GM23338 (cell line): ENCODE measurements around the gene RAET1G. TPM values are rescaled to one million over a fixed set of nuclear protein-coding genes. Genes with fewer than 3 reads are reported as not detected.

ENCODE experiments used
- ATAC-seq: fragments of 200-7000 bp; cut with Tn5 transposase; 3 replicates; pipeline ENCODE4 v1.9.1; 2020
- DNase-seq: peaks from one replicate; pipeline ENCODE4 v3.0.0-alpha.2; 2015; ENCODE audit warnings: low spot score
- H2AFZ ChIP-seq: fragments of 200-600 bp; sonication (generic); 2 replicates; pipeline ENCODE4 v1.8.0; 2016; ENCODE audit warnings: antibody characterized with exemption, mild to moderate bottlenecking, moderate library complexity
- H3F3A ChIP-seq: fragments of 200-600 bp; sonication (generic); replicated peaks from 2 replicates; pipeline ENCODE4 v1.8.0; 2017; ENCODE audit warnings: antibody characterized with exemption, mixed run types, low read depth
- H3K27ac ChIP-seq: fragments of 200-600 bp; sonication (generic); 2 replicates; pipeline ENCODE4 v1.6.1; 2016; ENCODE audit warnings: low read depth
- H3K27me3 ChIP-seq: fragments of 200-600 bp; sonication (generic); 2 replicates; pipeline ENCODE4 v1.8.0; 2016; ENCODE audit warnings: mild to moderate bottlenecking, mixed run types, moderate library complexity; ENCODE audit not compliant: insufficient read depth
- H3K36me3 ChIP-seq: fragments of 200-600 bp; sonication (generic); 2 replicates; pipeline ENCODE4 v1.8.0; 2016; ENCODE audit warnings: mild to moderate bottlenecking; ENCODE audit not compliant: insufficient read depth
- H3K4me1 ChIP-seq: fragments of 200-600 bp; sonication (generic); 2 replicates; pipeline ENCODE4 v1.8.0; 2016; ENCODE audit warnings: mild to moderate bottlenecking, moderate library complexity; ENCODE audit not compliant: insufficient read depth
- H3K4me2 ChIP-seq: fragments of 200-600 bp; sonication (generic); 2 replicates; pipeline ENCODE4 v1.7.1; 2017; ENCODE audit warnings: mixed run types
- H3K4me3 ChIP-seq: fragments of 200-600 bp; sonication (generic); 2 replicates; pipeline ENCODE4 v1.6.1; 2016; ENCODE audit warnings: mixed run types
- H3K79me2 ChIP-seq: fragments of 200-600 bp; sonication (generic); replicated peaks from 2 replicates; pipeline ENCODE4 v1.8.0; 2017; ENCODE audit warnings: mild to moderate bottlenecking; ENCODE audit not compliant: insufficient read depth
- H3K9me2 ChIP-seq: fragments of 200-600 bp; sonication (generic); 2 replicates; pipeline ENCODE4 v1.8.0; 2017; ENCODE audit not compliant: insufficient read depth
- H4K20me1 ChIP-seq: fragments of 200-600 bp; sonication (generic); replicated peaks from 2 replicates; pipeline ENCODE4 v1.8.0; 2017; ENCODE audit warnings: mild to moderate bottlenecking; ENCODE audit not compliant: insufficient read depth
- H3K27ac Mint-ChIP-seq: 2 replicates; pipeline ENCODE4 v1.8.0; 2020; ENCODE audit warnings: inconsistent platforms, mild to moderate bottlenecking, moderate library complexity, mixed read lengths
- H3K27me3 Mint-ChIP-seq: 3 replicates; pipeline ENCODE4 v1.8.0; 2022; ENCODE audit warnings: low read depth, mild to moderate bottlenecking, moderate library complexity, mixed read lengths, inconsistent platforms; ENCODE audit not compliant: insufficient read depth, poor library complexity
- H3K36me3 Mint-ChIP-seq: 3 replicates; pipeline ENCODE4 v1.8.0; 2021; ENCODE audit warnings: low read depth, mild to moderate bottlenecking, inconsistent platforms, moderate library complexity, mixed read lengths
- H3K4me1 Mint-ChIP-seq: 3 replicates; pipeline ENCODE4 v1.8.0; 2020; ENCODE audit warnings: mild to moderate bottlenecking, inconsistent platforms, mixed read lengths
- H3K4me3 Mint-ChIP-seq: 3 replicates; pipeline ENCODE4 v1.8.0; 2021; ENCODE audit warnings: moderate library complexity, mild to moderate bottlenecking, inconsistent platforms, mixed read lengths
- H3K9me3 Mint-ChIP-seq: 3 replicates; pipeline ENCODE4 v1.8.0; 2020; ENCODE audit warnings: moderate library complexity, mild to moderate bottlenecking, inconsistent platforms, mixed read lengths
- CREB1 ChIP-seq: fragments of 250-450 bp; sonication (Bioruptor Pico); IDR thresholded peaks from 2 replicates; pipeline ENCODE4 v1.5.0; 2020; ENCODE audit warnings: low read depth, mild to moderate bottlenecking, moderate library complexity
- EZH2 ChIP-seq: fragments of 200-600 bp; sonication (generic); IDR thresholded peaks from one replicate; pipeline ENCODE4 v1.8.0; 2017; ENCODE audit warnings: antibody characterized with exemption, mild to moderate bottlenecking, low read depth; ENCODE audit not compliant: unreplicated experiment
- ZNF114 ChIP-seq: fragments of 250-450 bp; sonication (Bioruptor Pico); IDR thresholded peaks from 2 replicates; pipeline ENCODE4 v1.5.0; 2020; ENCODE audit warnings: mild to moderate bottlenecking, moderate library complexity
- polyA plus RNA-seq: library from polyadenylated mRNA; unstranded; fragments of >200 nt; fragmentation: Nextera tagmentation; extraction: Ambion mirVana; gene quantifications from 2 replicates; pipeline ENCODE4 v1.2.1, GENCODE V29; 2016
- total RNA-seq: library from RNA; depleted of rRNA; stranded (reverse); fragments of >200 nt; shearing (Covaris generic); gene quantifications from 2 replicates; pipeline ENCODE4 v1.2.3, GENCODE V29; 2014; rRNA removed
- TF ChIP-seq, protein P1 (sequence below): fragments of 250-450 bp; sonication (Bioruptor Pico); IDR thresholded peaks from 2 replicates; pipeline ENCODE4 v1.5.0; 2020; ENCODE audit warnings: mild to moderate bottlenecking, moderate library complexity
- TF ChIP-seq, protein P2 (sequence below): IDR thresholded peaks from 2 replicates; pipeline ENCODE4 v1.6.1; 2016; ENCODE audit warnings: antibody characterized with exemption

The RAET1G gene
- total and polyA plus RNA-seq, 2 experiments from 2014 or later = not detected

DNA sequence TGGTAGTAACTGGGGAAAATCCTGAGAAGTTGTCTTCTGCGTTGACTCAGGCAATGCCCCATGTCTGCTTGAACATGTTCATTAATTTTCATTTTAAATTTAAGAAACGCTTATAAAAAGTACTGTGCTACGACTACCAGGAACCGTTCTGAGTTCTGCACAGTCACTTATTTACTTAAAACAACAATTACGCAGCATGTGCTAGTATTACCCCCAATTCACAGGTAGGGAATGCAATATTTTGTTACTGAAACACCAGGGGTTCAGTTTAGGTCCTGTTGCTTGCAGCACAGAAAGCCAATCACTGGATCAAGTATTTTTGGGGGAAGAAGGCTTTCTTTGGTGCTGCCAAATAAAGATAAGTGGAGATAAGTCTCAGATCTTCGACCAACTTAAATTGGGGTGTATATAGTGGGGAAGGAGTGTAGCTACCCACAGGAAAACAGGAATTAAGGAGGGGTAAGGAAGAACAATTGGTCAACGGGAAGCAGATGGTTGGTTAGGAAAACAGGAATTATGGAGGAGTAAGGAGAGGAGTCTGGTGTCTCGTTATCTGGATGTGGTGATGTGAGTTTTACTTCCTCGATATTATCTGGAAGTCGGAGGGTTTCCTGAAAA lies 53.5 kb downstream of the RAET1G start (continued):
- TF ChIP-seq, protein P1, sequence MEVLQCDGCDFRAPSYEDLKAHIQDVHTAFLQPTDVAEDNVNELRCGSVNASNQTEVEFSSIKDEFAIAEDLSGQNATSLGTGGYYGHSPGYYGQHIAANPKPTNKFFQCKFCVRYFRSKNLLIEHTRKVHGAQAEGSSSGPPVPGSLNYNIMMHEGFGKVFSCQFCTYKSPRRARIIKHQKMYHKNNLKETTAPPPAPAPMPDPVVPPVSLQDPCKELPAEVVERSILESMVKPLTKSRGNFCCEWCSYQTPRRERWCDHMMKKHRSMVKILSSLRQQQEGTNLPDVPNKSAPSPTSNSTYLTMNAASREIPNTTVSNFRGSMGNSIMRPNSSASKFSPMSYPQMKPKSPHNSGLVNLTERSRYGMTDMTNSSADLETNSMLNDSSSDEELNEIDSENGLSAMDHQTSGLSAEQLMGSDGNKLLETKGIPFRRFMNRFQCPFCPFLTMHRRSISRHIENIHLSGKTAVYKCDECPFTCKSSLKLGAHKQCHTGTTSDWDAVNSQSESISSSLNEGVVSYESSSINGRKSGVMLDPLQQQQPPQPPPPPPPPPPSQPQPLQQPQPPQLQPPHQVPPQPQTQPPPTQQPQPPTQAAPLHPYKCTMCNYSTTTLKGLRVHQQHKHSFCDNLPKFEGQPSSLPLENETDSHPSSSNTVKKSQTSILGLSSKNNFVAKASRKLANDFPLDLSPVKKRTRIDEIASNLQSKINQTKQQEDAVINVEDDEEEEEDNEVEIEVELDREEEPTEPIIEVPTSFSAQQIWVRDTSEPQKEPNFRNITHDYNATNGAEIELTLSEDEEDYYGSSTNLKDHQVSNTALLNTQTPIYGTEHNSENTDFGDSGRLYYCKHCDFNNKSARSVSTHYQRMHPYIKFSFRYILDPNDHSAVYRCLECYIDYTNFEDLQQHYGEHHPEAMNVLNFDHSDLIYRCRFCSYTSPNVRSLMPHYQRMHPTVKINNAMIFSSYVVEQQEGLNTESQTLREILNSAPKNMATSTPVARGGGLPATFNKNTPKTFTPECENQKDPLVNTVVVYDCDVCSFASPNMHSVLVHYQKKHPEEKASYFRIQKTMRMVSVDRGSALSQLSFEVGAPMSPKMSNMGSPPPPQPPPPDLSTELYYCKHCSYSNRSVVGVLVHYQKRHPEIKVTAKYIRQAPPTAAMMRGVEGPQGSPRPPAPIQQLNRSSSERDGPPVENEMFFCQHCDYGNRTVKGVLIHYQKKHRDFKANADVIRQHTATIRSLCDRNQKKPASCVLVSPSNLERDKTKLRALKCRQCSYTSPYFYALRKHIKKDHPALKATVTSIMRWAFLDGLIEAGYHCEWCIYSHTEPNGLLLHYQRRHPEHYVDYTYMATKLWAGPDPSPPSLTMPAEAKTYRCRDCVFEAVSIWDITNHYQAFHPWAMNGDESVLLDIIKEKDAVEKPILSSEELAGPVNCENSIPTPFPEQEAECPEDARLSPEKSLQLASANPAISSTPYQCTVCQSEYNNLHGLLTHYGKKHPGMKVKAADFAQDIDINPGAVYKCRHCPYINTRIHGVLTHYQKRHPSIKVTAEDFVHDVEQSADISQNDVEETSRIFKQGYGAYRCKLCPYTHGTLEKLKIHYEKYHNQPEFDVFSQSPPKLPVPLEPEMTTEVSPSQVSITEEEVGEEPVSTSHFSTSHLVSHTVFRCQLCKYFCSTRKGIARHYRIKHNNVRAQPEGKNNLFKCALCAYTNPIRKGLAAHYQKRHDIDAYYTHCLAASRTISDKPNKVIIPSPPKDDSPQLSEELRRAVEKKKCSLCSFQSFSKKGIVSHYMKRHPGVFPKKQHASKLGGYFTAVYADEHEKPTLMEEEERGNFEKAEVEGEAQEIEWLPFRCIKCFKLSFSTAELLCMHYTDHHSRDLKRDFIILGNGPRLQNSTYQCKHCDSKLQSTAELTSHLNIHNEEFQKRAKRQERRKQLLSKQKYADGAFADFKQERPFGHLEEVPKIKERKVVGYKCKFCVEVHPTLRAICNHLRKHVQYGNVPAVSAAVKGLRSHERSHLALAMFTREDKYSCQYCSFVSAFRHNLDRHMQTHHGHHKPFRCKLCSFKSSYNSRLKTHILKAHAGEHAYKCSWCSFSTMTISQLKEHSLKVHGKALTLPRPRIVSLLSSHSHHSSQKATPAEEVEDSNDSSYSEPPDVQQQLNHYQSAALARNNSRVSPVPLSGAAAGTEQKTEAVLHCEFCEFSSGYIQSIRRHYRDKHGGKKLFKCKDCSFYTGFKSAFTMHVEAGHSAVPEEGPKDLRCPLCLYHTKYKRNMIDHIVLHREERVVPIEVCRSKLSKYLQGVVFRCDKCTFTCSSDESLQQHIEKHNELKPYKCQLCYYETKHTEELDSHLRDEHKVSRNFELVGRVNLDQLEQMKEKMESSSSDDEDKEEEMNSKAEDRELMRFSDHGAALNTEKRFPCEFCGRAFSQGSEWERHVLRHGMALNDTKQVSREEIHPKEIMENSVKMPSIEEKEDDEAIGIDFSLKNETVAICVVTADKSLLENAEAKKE (CRISPR knock-in tag) = no peak
- TF ChIP-seq ZNF114 (CRISPR knock-in tag) (no peak), EZH2 (no peak)
- TF ChIP-seq, protein P2, sequence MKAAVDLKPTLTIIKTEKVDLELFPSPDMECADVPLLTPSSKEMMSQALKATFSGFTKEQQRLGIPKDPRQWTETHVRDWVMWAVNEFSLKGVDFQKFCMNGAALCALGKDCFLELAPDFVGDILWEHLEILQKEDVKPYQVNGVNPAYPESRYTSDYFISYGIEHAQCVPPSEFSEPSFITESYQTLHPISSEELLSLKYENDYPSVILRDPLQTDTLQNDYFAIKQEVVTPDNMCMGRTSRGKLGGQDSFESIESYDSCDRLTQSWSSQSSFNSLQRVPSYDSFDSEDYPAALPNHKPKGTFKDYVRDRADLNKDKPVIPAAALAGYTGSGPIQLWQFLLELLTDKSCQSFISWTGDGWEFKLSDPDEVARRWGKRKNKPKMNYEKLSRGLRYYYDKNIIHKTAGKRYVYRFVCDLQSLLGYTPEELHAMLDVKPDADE = no peak

DNA sequence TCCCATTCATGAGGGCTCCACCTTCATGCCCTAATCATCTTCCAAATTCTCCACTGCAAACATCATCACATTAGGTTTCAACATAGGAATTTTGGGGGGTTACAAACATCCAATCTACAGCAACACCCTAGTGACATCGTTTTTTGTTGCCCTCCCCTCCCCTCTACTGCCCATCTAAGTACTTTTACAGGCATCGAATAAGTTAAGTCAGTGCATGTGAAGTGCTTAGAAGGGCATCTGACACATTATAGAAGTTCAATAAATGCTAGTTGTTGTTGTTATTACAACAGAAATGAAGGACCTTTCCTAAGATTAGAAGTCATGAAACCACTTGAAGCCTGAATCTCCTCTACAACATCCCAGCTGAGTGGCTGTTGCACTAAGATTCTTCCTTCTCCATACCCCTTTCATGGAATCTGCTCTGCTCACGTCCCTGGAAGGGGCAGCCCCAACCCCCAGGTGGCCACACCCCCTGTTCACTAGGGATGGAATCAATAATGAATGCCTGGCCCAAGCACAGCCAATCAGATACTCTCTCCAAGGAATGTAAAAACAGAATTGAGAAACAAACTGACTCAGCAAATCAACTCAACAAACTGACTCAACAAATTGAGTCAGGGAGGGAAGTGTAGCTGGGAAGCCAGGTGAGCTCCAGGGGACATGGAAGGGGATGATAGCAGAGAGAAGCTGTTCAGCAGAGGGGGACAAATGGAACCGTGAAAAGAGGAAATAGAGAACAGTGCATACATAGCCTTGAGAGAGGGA lies 54.9 kb downstream of the RAET1G start:
- peak; percentile 91 for DNase-seq
- Mint-ChIP-seq H3K27me3 (peaks cover 5% of the 10 kb centered on the region), H3K9me3 (peaks cover 2% of the 10 kb centered on the region; the same call in 2 of the 3 replicates), H3K36me3 (no peaks in the 10 kb centered on the region), H3K4me3 (peak overlapping the region; percentile 36; the same call in 2 of the 3 replicates), H3K27ac (peak overlapping the region; percentile 95), H3K4me1 (peaks cover 18% of the 10 kb centered on the region)
- Histone ChIP-seq H3K36me3 (no peaks in the 10 kb centered on the region), H2AFZ (no peak overlapping the region), H3K4me1 (no peaks in the 10 kb centered on the region), H3K9me2 (no peaks in the 10 kb centered on the region; the same call in none of the 2 replicates), H3K4me2 (no peak overlapping the region), H3F3A (0 out of 2 replicates have a peak, but pooled peaks cover under 1% of the 10 kb centered on the region), H3K27ac (no peak overlapping the region), H3K27me3 (peaks cover under 1% of the 10 kb centered on the region), H4K20me1 (no peaks in the 10 kb centered on the region), H3K4me3 (no peak overlapping the region), H3K79me2 (no peaks in the 10 kb centered on the region)
- no peak for TF ChIP-seq CREB1
- TF ChIP-seq, protein P2 = 0 out of 2 replicates have a peak, but pooled peaks have one; percentile 21
- ATAC-seq = peak; percentile 35

Other genes with a start within 250 kb of the RAET1G start
- gene LATS1, start 205.0 kb downstream of the RAET1G start, total RNA-seq = 17.2 and 18.8 TPM in 2 replicates
- 6.7 and 7.5 TPM in 2 replicates for gene LATS1, start 205.0 kb downstream of the RAET1G start, polyA plus RNA-seq
- gene NUP43, start 176.6 kb downstream of the RAET1G start, total RNA-seq = 71.8 and 87.2 TPM in 2 replicates
- gene NUP43, start 176.6 kb downstream of the RAET1G start, polyA plus RNA-seq = 20.8 and 23.4 TPM in 2 replicates
- 161 and 168 TPM in 2 replicates for gene PCMT1, start 173.4 kb downstream of the RAET1G start, total RNA-seq
- gene PCMT1, start 173.4 kb downstream of the RAET1G start, polyA plus RNA-seq = 79.5 and 87.6 TPM in 2 replicates
- gene LRP11, start 58.8 kb downstream of the RAET1G start, total RNA-seq = 31.5 and 37.1 TPM in 2 replicates
- 9.3 and 10.8 TPM in 2 replicates for gene LRP11, start 58.8 kb downstream of the RAET1G start, polyA plus RNA-seq
- gene RAET1E, start 25.0 kb downstream of the RAET1G start, total RNA-seq = not detected in 2 replicates
- gene RAET1E, start 25.0 kb downstream of the RAET1G start, polyA plus RNA-seq = not detected in 2 replicates
- gene ULBP2, start 18.9 kb upstream of the RAET1G start, total RNA-seq = 1.1 TPM in 1 of 2 replicates, not detected in the other
- 0.21 TPM in 1 of 2 replicates, not detected in the other for gene ULBP2, start 18.9 kb upstream of the RAET1G start, polyA plus RNA-seq
- gene ULBP1, start 40.8 kb upstream of the RAET1G start, total RNA-seq = 1.0 and 1.7 TPM in 2 replicates
- gene ULBP1, start 40.8 kb upstream of the RAET1G start, polyA plus RNA-seq = 0.74 and 1.3 TPM in 2 replicates
- gene RAET1L, start 102.4 kb upstream of the RAET1G start, total RNA-seq = not detected in 2 replicates
- not detected in 2 replicates for gene RAET1L, start 102.4 kb upstream of the RAET1G start, polyA plus RNA-seq
- gene ULBP3, start 146.0 kb upstream of the RAET1G start, total RNA-seq = 3.3 and 4.2 TPM in 2 replicates
- 0.56 and 0.60 TPM in 2 replicates for gene ULBP3, start 146.0 kb upstream of the RAET1G start, polyA plus RNA-seq
- gene PPP1R14C, start 219.9 kb upstream of the RAET1G start, total RNA-seq = 0.62 and 1.4 TPM in 2 replicates
- gene PPP1R14C, start 219.9 kb upstream of the RAET1G start, polyA plus RNA-seq = 0.90 and 1.1 TPM in 2 replicates